Astrocyte of the spinal cord (primary cell): ENCODE data around the gene PSAPL1.

Experiments used
- DNase-seq: peaks from one replicate; pipeline ENCODE4 v3.0.0; 2011; ENCODE audit warnings: low read depth, low spot score
- H3K4me3 ChIP-seq: 2 replicates; pipeline ENCODE4 v1.5.1; 2011; ENCODE audit warnings: low read depth, mild to moderate bottlenecking, low read length, moderate library complexity
- CTCF ChIP-seq: IDR thresholded peaks from 2 replicates; pipeline ENCODE4 v1.5.1; 2012; ENCODE audit warnings: low read depth, mild to moderate bottlenecking, low read length, inconsistent platforms
- in situ Hi-C: cut with HindIII; loops from 2 replicates; pipeline ENCODE4 v1.10.0; 2017; ENCODE audit warnings: low sequenced_read_pairs

Gene PSAPL1

GRCh38 chr4:7469023-7469422 is 34.3 kb upstream of the PSAPL1 start:
- H3K4me3 ChIP-seq: no peak overlapping the region
- in situ Hi-C loops: no loop called here
- TF ChIP-seq CTCF: no peak
- DNase-seq: no peak

GRCh38 chr4:7467471-7467870 is 32.7 kb upstream of the PSAPL1 start:
- H3K4me3 ChIP-seq: no peak overlapping the region
- DNase-seq: no peak
- in situ Hi-C loops: no loop called here
- TF ChIP-seq CTCF: no peak

DNA sequence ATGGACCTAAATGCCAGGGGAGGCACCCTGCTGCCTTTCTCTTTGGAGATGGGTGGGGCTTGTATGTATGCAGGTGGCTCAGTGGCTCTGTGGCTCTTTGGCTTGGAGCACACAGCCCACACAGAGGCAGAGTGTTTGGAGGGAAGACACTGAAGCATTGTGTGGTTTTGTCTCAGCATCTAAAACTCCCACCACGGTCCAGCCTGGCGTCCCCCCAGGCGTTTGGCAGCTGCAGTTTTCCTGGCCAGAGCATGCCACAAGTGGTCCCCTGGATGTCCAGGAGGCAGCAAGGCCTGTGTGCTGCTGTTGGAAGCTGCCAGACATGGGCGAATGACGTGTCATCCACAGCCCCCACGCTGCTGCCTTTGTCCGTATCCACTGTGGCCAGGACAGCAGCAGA is 32.2 kb upstream of the PSAPL1 start:
- no peak for DNase-seq
- no peak overlapping the region for H3K4me3 ChIP-seq
- in situ Hi-C loops: no loop called here
- no peak for TF ChIP-seq CTCF

GRCh38 chr4:7466215-7466614 is 31.5 kb upstream of the PSAPL1 start:
- H3K4me3 ChIP-seq: no peak overlapping the region
- no peak for TF ChIP-seq CTCF
- DNase-seq: no peak
- in situ Hi-C loops: no loop called here

DNA sequence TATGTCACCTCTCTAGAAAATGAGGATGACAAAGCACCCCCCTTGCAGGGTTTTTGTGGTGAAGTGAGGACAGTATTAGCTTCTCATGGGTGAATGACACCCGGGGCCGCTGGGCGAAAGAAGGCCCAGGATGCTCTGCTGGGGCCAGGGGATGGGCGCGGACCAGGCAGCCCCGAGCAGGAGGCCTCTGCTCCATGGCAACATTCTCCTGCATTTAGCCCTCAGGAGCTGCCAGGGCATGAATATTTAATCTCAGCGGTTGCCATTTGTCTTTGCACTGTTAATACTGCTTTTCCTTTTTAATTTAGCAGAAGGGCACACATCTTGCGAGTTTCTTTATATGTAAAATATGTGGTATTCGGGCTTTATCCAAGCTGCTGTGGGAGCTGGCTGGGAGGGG is 30.3 kb upstream of the PSAPL1 start:
- in situ Hi-C loops: no loop called here
- no peak overlapping the region for H3K4me3 ChIP-seq
- TF ChIP-seq CTCF: no peak
- DNase-seq: no peak

DNA sequence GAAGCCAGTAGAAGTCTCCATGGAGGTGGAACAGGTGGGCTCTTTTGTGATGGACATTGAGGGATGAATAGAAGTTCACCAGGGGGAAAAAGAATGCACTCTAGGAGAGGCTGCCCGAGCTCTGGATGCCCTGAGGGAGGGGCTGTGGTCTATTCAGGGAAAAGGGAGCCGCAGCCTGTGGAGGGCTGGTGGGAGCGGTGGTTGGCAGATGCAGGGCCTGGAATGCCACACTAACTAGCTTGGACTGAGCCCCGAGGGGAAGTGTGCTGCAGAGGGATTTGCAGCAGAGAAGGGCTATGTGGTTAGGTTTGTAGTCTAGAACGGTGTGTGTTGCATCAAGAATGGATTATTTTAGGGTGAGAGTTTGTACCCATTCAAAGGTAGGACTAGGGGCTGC is 29.5 kb upstream of the PSAPL1 start:
- in situ Hi-C loops: no loop called here
- no peak overlapping the region for H3K4me3 ChIP-seq
- no peak for DNase-seq
- TF ChIP-seq CTCF: no peak

GRCh38 chr4:7463566-7464258 is 29.0 kb upstream of the PSAPL1 start:
- H3K4me3 ChIP-seq: no peak overlapping the region
- DNase-seq: no peak
- in situ Hi-C loops: no loop called here
- TF ChIP-seq CTCF: no peak
